HFFc6 (cell line): ENCODE data around the gene PALD1. TPM values are rescaled to one million over a fixed set of nuclear protein-coding genes. Genes with fewer than 3 reads are reported as not detected.

Experiments
- DNase-seq: peaks from one replicate; pipeline ENCODE4 v3.0.0-alpha.2; 2018
- H3K27ac Mint-ChIP-seq: 2 replicates; pipeline ENCODE4 v1.8.0; 2020; ENCODE audit warnings: mild to moderate bottlenecking, mixed read lengths
- H3K27me3 Mint-ChIP-seq: 2 replicates; pipeline ENCODE4 v1.8.0; 2021; ENCODE audit warnings: mild to moderate bottlenecking, moderate library complexity, mixed read lengths; ENCODE audit not compliant: insufficient read depth
- H3K36me3 Mint-ChIP-seq: 2 replicates; pipeline ENCODE4 v1.8.0; 2021; ENCODE audit warnings: low read depth, mixed read lengths
- H3K4me1 Mint-ChIP-seq: 2 replicates; pipeline ENCODE4 v1.8.0; 2020; ENCODE audit warnings: low read depth, mixed read lengths
- H3K4me3 Mint-ChIP-seq: 2 replicates; pipeline ENCODE4 v1.8.0; 2020; ENCODE audit warnings: mild to moderate bottlenecking, moderate library complexity, mixed read lengths
- H3K9me3 Mint-ChIP-seq: 2 replicates; pipeline ENCODE4 v1.8.0; 2020; ENCODE audit warnings: mild to moderate bottlenecking, mixed read lengths
- CTCF ChIP-seq: fragments of 200-600 bp; sonication (generic); IDR thresholded peaks from 2 replicates; pipeline ENCODE4 v1.5.0; 2021; ENCODE audit warnings: antibody characterized with exemption, mild to moderate bottlenecking
- total RNA-seq, 6 experiments: library from RNA; stranded (reverse); fragmentation: NEBNext Ultra II Directional; extraction: Animal tissue kit (Norgen Biotek cat#: 25700); gene quantifications; 2 replicates in 1 of 6; 3 replicates in 5 of 6; pipeline ENCODE4 v1.2.3, GENCODE V29; 2021

Gene PALD1
- total RNA-seq, 6 experiments from 2014 or later, result not detected

GRCh38 chr10:70496341-70497119, 18.0 kb downstream of the PALD1 start:
- peaks cover 34% of the 10 kb centered on the region for H3K27me3 Mint-ChIP-seq
- H3K27ac Mint-ChIP-seq, result no peak overlapping the region
- H3K9me3 Mint-ChIP-seq, result no peaks in the 10 kb centered on the region
- H3K4me1 Mint-ChIP-seq, result no peaks in the 10 kb centered on the region
- H3K36me3 Mint-ChIP-seq, result no peaks in the 10 kb centered on the region
- TF ChIP-seq CTCF, result no peak
- DNase-seq, result no peak
- H3K4me3 Mint-ChIP-seq, result no peak overlapping the region

GRCh38 chr10:70497120-70497545, 18.6 kb downstream of the PALD1 start:
- Mint-ChIP-seq H3K27ac (no peak overlapping the region), H3K36me3 (no peaks in the 10 kb centered on the region), H3K4me3 (no peak overlapping the region), H3K4me1 (no peaks in the 10 kb centered on the region), H3K9me3 (no peaks in the 10 kb centered on the region), H3K27me3 (peaks cover 38% of the 10 kb centered on the region)
- no peak for TF ChIP-seq CTCF
- no peak for DNase-seq

- no peaks in the 10 kb centered on the region for H3K36me3 Mint-ChIP-seq
- no peak for TF ChIP-seq CTCF
Measured at GRCh38 chr10:70498970-70499835, 20.6 kb downstream of the PALD1 start.

GRCh38 chr10:70499836-70500167, 21.2 kb downstream of the PALD1 start:
- Mint-ChIP-seq H3K36me3 (no peaks in the 10 kb centered on the region), H3K9me3 (no peaks in the 10 kb centered on the region), H3K4me3 (no peak overlapping the region), H3K27ac (no peak overlapping the region), H3K27me3 (peaks cover 39% of the 10 kb centered on the region), H3K4me1 (no peaks in the 10 kb centered on the region; the same call in 1 of the 2 replicates)
- no peak for TF ChIP-seq CTCF
- no peak for DNase-seq

More at GRCh38 chr10:70498970-70499835, 20.6 kb downstream of the PALD1 start:
- no peak for DNase-seq
- Mint-ChIP-seq H3K4me1 (no peaks in the 10 kb centered on the region; the same call in 1 of the 2 replicates), H3K27me3 (peaks cover 39% of the 10 kb centered on the region), H3K9me3 (no peaks in the 10 kb centered on the region), H3K4me3 (no peak overlapping the region), H3K27ac (no peak overlapping the region)

GRCh38 chr10:70500368-70500767, 21.8 kb downstream of the PALD1 start:
- DNase-seq, result no peak
- no peaks in the 10 kb centered on the region for H3K9me3 Mint-ChIP-seq
- H3K27ac Mint-ChIP-seq, result no peak overlapping the region
- no peaks in the 10 kb centered on the region; the same call in 1 of the 2 replicates for H3K4me1 Mint-ChIP-seq
- H3K36me3 Mint-ChIP-seq, result no peaks in the 10 kb centered on the region
- no peak overlapping the region for H3K4me3 Mint-ChIP-seq
- peaks cover 41% of the 10 kb centered on the region for H3K27me3 Mint-ChIP-seq
- TF ChIP-seq CTCF, result 0 out of 2 replicates have a peak, but pooled peaks have one; percentile 5
